ENCODE data around the gene ANKRD44.

- TF ChIP-seq CTCF (IDR thresholded peaks at IDR 0.05; ENCODE audit: low read length) (no peak), EZH2 (IDR thresholded peaks at IDR 0.05; ENCODE audit: borderline replicate concordance, low read length) (no peak)
Observed at GRCh38 chr2:196956069-196956468, 354.5 kb downstream of the ANKRD44 start.
